Activated B cell treated with CpG ODN at 0.5 μM for 24 hours (primary cell): ENCODE results near the gene ALDH1L1. TPM values are rescaled to one million over a fixed set of nuclear protein-coding genes. Genes with fewer than 3 reads are reported as not detected.

Experiments used
- ATAC-seq: fragments of 200-7000 bp; cut with Tn5 transposase; one replicate; pipeline ENCODE4 v1.10.0; 2021; ENCODE audit warnings: low read depth, mild to moderate bottlenecking, moderate library complexity
- CTCF ChIA-PET: fragments of 350-600 bp; sonication (Branson Sonifier 250); formaldehyde crosslinking; loops from one replicate; lab custom pipeline; 2021; ENCODE audit warnings: antibody characterized with exemption; lab: Charles Lee
- POLR2A ChIA-PET: fragments of 350-600 bp; sonication (Branson Sonifier 250); formaldehyde crosslinking; loops from one replicate; lab custom pipeline; 2021; ENCODE audit warnings: antibody characterized with exemption; lab: Charles Lee
- DNase-seq: peaks from one replicate; pipeline ENCODE4 v3.0.0; 2022
- H3K27ac Mint-ChIP-seq: one replicate; pipeline ENCODE4 v1.8.0; 2020; ENCODE audit warnings: mixed read lengths
- H3K27me3 Mint-ChIP-seq: one replicate; pipeline ENCODE4 v1.8.0; 2021; ENCODE audit warnings: mixed read lengths
- H3K36me3 Mint-ChIP-seq: one replicate; pipeline ENCODE4 v1.8.0; 2021; ENCODE audit warnings: low read depth, mixed read lengths
- H3K4me1 Mint-ChIP-seq: one replicate; pipeline ENCODE4 v1.8.0; 2021; ENCODE audit warnings: mixed read lengths
- H3K4me3 Mint-ChIP-seq: one replicate; pipeline ENCODE4 v1.8.0; 2020; ENCODE audit warnings: mild to moderate bottlenecking, mixed read lengths
- H3K9me3 Mint-ChIP-seq: one replicate; pipeline ENCODE4 v1.8.0; 2020; ENCODE audit warnings: mixed read lengths
- CTCF ChIP-seq: fragments of 200-600 bp; IDR thresholded peaks from one replicate; pipeline ENCODE4 v1.8.0; 2022; ENCODE audit warnings: antibody characterized with exemption, mild to moderate bottlenecking
- intact Hi-C: fragments of 100-400 bp; cut with micrococcal nuclease; formaldehyde crosslinking; loops from one replicate; pipeline ENCODE4 v1.15.1; 2024
- total RNA-seq: library from RNA; stranded (reverse); gene quantifications from 2 replicates; pipeline ENCODE4 v1.2.3, GENCODE V29; 2022

ALDH1L1 gene
- total RNA-seq, 1 donor from 2014 or later: not detected

- ChIA-PET POLR2A (interaction anchor here (0.6 to 1.3 kb wide), 10 partner anchors 8 to 1387 kb away, joined by 3 to 7 read pairs (median 3); partner anchors contain the start of genes KLF15, OSBPL11 and ZXDC), CTCF (no interaction called here)
- H3K36me3 Mint-ChIP-seq: no peaks in the 10 kb centered on the region
- intact Hi-C loops: loop anchor here (1.0 to 5.0 kb wide), 8 partner anchors 94 to 828 kb away; partner anchors contain the start of genes CHCHD6, KLF15 and ZXDC
- peak within 1 kb of the TSS; percentile 85 for H3K27ac Mint-ChIP-seq
- peak within 1 kb of the TSS; percentile 88 for H3K4me3 Mint-ChIP-seq
- no peaks in the 10 kb centered on the region for H3K27me3 Mint-ChIP-seq
- no peak for TF ChIP-seq CTCF
- H3K4me1 Mint-ChIP-seq: peaks cover 16% of the 10 kb centered on the region
- ATAC-seq (peak; percentile 93), DNase-seq (peak; percentile 87)
- peaks cover 2% of the 10 kb centered on the region for H3K9me3 Mint-ChIP-seq
Measured at GRCh38 chr3:126083913-126084767, 96.2 kb downstream of the ALDH1L1 start, which contains the start of gene SLC41A3. SLC41A3 (minus strand) TSS chr3:126084124; CDS start chr3:126068219, 15,905 bp downstream.

- intact Hi-C loops: loop anchor here (1.0 to 5.0 kb wide), 5 partner anchors 111 to 829 kb away; partner anchors contain the start of genes CHCHD6 and ZXDC
- Mint-ChIP-seq H3K4me1 (peaks cover 16% of the 10 kb centered on the region), H3K9me3 (peaks cover 2% of the 10 kb centered on the region), H3K36me3 (no peaks in the 10 kb centered on the region), H3K4me3 (peak overlapping the region; percentile 88), H3K27me3 (no peaks in the 10 kb centered on the region), H3K27ac (peak overlapping the region; percentile 85)
- TF ChIP-seq CTCF: no peak
- ATAC-seq (peak; percentile 53), DNase-seq (no peak)
- ChIA-PET POLR2A (interaction anchor here (0.6 to 1.3 kb wide), 5 partner anchors 7 to 1387 kb away, joined by 3 to 7 read pairs (median 3); partner anchors contain the start of gene ZXDC), CTCF (no interaction called here)
Measured at GRCh38 chr3:126083511-126083912, 96.9 kb downstream of the ALDH1L1 start.

GRCh38 chr3:126083138-126083445, 97.3 kb downstream of the ALDH1L1 start:
- H3K27me3 Mint-ChIP-seq: no peaks in the 10 kb centered on the region
- H3K4me1 Mint-ChIP-seq: peaks cover 16% of the 10 kb centered on the region
- ATAC-seq: no peak
- no peak for DNase-seq
- ChIA-PET POLR2A (no interaction called here), CTCF (no interaction called here)
- intact Hi-C loops: loop anchor here (1.0 to 5.0 kb wide), 5 partner anchors 111 to 829 kb away; partner anchors contain the start of genes CHCHD6 and ZXDC
- H3K36me3 Mint-ChIP-seq: no peaks in the 10 kb centered on the region
- peak overlapping the region; percentile 88 for H3K4me3 Mint-ChIP-seq
- H3K9me3 Mint-ChIP-seq: peaks cover 2% of the 10 kb centered on the region
- H3K27ac Mint-ChIP-seq: peak overlapping the region; percentile 85
- no peak for TF ChIP-seq CTCF

- intact Hi-C loops: loop anchor here (1.0 to 5.0 kb wide), 5 partner anchors 110 to 830 kb away; partner anchors contain the start of genes CHCHD6 and ZXDC
- POLR2A ChIA-PET: no interaction called here
Measured at GRCh38 chr3:126082362-126083137, 97.8 kb downstream of the ALDH1L1 start.

More at GRCh38 chr3:126082362-126083137, 97.8 kb downstream of the ALDH1L1 start:
- DNase-seq: no peak
- H3K4me3 Mint-ChIP-seq: peak overlapping the region; percentile 88
- CTCF ChIA-PET: no interaction called here
- peaks cover under 1% of the 10 kb centered on the region for H3K36me3 Mint-ChIP-seq
- peak overlapping the region; percentile 85 for H3K27ac Mint-ChIP-seq
- no peak for ATAC-seq
- peaks cover 2% of the 10 kb centered on the region for H3K9me3 Mint-ChIP-seq
- H3K27me3 Mint-ChIP-seq: no peaks in the 10 kb centered on the region
- TF ChIP-seq CTCF: no peak
- H3K4me1 Mint-ChIP-seq: peaks cover 16% of the 10 kb centered on the region
